ENCODE data around the gene ASZ1.
A peak's percentile ranks its signal among the peaks of the same experiment; 100 is the strongest.

ASZ1 gene

DNA sequence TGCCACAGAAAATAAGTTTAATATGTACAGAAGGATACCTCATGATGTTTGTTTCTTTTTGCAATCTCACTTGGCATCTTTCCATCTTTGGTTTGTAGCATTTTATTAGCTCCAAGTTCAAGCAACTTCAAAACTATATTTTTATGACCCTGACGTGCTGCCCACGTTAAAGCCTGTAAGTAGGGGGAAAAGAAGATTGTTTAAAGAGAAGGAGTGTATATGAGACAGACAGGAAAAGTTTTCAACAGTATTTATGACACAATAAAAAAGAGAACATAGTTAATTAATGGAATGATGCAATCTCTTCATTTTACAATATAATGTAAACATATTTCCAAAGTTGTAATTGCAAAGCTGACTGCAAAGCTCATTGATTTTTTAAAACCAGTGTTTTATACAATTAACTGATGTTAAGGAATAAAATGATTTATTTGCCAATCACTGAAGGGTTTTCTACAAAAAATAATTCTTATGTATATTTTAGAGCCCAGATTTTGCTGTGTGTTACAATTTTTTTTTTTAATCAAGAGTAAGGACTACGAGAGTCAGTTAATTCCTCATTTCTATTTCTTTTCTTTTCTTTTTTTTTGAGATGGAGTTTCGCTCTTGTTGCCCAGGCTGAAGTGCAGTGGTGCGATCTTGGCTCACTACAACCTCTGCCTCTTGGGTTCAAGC, 42.5 kb downstream of the ASZ1 start (continued):
- peak; percentile 86 for TF ChIP-seq WT1 (tag by site-specific recombination; IDR thresholded peaks at IDR 0.05)
- peak; percentile 48; the same call in 1 of the 2 replicates for TF ChIP-seq ZNF629 (tag by site-specific recombination; IDR thresholded peaks at IDR 0.05)
- TF ChIP-seq, protein P1, sequence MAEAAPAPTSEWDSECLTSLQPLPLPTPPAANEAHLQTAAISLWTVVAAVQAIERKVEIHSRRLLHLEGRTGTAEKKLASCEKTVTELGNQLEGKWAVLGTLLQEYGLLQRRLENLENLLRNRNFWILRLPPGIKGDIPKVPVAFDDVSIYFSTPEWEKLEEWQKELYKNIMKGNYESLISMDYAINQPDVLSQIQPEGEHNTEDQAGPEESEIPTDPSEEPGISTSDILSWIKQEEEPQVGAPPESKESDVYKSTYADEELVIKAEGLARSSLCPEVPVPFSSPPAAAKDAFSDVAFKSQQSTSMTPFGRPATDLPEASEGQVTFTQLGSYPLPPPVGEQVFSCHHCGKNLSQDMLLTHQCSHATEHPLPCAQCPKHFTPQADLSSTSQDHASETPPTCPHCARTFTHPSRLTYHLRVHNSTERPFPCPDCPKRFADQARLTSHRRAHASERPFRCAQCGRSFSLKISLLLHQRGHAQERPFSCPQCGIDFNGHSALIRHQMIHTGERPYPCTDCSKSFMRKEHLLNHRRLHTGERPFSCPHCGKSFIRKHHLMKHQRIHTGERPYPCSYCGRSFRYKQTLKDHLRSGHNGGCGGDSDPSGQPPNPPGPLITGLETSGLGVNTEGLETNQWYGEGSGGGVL (tag by site-specific recombination; IDR thresholded peaks at IDR 0.05), result peak; percentile 15; the same call in 1 of the 2 replicates
- TF ChIP-seq HOXA7 (CRISPR knock-in tag; IDR thresholded peaks at IDR 0.05; ENCODE audit: borderline replicate concordance), result no peak
- TF ChIP-seq, protein P2, sequence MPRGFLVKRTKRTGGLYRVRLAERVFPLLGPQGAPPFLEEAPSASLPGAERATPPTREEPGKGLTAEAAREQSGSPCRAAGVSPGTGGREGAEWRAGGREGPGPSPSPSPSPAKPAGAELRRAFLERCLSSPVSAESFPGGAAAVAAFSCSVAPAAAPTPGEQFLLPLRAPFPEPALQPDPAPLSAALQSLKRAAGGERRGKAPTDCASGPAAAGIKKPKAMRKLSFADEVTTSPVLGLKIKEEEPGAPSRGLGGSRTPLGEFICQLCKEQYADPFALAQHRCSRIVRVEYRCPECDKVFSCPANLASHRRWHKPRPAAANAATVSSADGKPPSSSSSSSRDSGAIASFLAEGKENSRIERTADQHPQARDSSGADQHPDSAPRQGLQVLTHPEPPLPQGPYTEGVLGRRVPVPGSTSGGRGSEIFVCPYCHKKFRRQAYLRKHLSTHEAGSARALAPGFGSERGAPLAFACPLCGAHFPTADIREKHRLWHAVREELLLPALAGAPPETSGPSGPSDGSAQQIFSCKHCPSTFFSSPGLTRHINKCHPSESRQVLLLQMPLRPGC (tag by site-specific recombination; IDR thresholded peaks at IDR 0.05), result no peak
- TF ChIP-seq ZNF843 (tag by site-specific recombination; IDR thresholded peaks at IDR 0.05), result peak; percentile 81
- TF ChIP-seq, protein P3, sequence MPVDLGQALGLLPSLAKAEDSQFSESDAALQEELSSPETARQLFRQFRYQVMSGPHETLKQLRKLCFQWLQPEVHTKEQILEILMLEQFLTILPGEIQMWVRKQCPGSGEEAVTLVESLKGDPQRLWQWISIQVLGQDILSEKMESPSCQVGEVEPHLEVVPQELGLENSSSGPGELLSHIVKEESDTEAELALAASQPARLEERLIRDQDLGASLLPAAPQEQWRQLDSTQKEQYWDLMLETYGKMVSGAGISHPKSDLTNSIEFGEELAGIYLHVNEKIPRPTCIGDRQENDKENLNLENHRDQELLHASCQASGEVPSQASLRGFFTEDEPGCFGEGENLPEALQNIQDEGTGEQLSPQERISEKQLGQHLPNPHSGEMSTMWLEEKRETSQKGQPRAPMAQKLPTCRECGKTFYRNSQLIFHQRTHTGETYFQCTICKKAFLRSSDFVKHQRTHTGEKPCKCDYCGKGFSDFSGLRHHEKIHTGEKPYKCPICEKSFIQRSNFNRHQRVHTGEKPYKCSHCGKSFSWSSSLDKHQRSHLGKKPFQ (tag by site-specific recombination; IDR thresholded peaks at IDR 0.05), result peak; percentile 31; the same call in 1 of the 2 replicates
- TF ChIP-seq BCL11B (tag by site-specific recombination; IDR thresholded peaks at IDR 0.05; ENCODE audit: low read depth), result peak; percentile 35; the same call in 1 of the 2 replicates
- TF ChIP-seq ZBTB8A (tag by site-specific recombination; IDR thresholded peaks at IDR 0.05), result 0 out of 2 replicates have a peak, but pooled peaks have one; percentile 13
- 0 out of 2 replicates have a peak, but pooled peaks have one; percentile 33 for TF ChIP-seq ZEB2 (tag by site-specific recombination; IDR thresholded peaks at IDR 0.05)
- TF ChIP-seq, protein P4, sequence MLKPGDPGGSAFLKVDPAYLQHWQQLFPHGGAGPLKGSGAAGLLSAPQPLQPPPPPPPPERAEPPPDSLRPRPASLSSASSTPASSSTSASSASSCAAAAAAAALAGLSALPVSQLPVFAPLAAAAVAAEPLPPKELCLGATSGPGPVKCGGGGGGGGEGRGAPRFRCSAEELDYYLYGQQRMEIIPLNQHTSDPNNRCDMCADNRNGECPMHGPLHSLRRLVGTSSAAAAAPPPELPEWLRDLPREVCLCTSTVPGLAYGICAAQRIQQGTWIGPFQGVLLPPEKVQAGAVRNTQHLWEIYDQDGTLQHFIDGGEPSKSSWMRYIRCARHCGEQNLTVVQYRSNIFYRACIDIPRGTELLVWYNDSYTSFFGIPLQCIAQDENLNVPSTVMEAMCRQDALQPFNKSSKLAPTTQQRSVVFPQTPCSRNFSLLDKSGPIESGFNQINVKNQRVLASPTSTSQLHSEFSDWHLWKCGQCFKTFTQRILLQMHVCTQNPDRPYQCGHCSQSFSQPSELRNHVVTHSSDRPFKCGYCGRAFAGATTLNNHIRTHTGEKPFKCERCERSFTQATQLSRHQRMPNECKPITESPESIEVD (tag by site-specific recombination; IDR thresholded peaks at IDR 0.05), result peak; percentile 94
- TF ChIP-seq, protein P5, sequence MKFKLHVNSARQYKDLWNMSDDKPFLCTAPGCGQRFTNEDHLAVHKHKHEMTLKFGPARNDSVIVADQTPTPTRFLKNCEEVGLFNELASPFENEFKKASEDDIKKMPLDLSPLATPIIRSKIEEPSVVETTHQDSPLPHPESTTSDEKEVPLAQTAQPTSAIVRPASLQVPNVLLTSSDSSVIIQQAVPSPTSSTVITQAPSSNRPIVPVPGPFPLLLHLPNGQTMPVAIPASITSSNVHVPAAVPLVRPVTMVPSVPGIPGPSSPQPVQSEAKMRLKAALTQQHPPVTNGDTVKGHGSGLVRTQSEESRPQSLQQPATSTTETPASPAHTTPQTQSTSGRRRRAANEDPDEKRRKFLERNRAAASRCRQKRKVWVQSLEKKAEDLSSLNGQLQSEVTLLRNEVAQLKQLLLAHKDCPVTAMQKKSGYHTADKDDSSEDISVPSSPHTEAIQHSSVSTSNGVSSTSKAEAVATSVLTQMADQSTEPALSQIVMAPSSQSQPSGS (tag by site-specific recombination; IDR thresholded peaks at IDR 0.05; ENCODE audit: low read depth), result peak; percentile 71
- 0 out of 2 replicates have a peak, but pooled peaks have one; percentile 58 for TF ChIP-seq HOXD13 (CRISPR knock-in tag; IDR thresholded peaks at IDR 0.05; ENCODE audit: borderline replicate concordance)
- TF ChIP-seq SP7 (tag by site-specific recombination; IDR thresholded peaks at IDR 0.05), result peak; percentile 61; the same call in 1 of the 2 replicates
- TF ChIP-seq ZBTB48 (tag by site-specific recombination; IDR thresholded peaks at IDR 0.05), result no peak

DNA sequence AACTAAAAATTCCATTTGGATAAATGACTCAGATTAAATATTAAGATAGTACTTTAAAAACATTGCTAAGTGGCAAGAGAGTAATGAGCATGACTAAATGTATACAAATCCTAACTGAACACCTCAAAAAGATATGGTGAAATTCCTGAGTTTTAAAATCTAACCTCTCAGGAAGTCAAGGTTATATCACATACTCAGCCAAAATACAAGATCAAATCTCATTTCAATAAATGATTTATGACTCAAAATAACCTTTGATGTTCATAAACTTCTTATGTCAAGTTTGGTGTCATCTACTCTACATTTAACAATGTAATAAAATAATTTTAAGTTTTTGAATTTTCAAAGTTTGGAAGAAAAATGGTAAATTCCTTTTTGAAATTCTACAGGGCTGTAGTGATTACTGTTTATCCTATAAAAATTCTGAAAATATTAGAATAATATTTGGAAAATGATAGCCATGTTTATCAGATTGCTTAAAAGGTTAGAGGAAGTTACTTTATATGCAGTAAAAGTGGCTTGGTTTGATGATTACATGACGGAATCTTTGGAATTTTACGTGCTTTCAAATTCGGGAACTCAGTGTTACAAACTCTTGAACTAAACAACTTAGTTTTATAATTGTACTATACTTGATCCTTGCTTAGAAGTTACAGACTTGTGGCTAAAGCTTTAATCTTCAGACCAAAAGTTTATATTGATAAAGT, 43.7 kb downstream of the ASZ1 start:
- CTCF ChIA-PET, result interaction anchor here (1.3 to 3.2 kb wide), 2 partner anchors 171 to 395 kb away, joined by 4 to 19 read pairs; no protein-coding TSS in a partner anchor
- H3K9me3 ChIP-seq (ENCODE audit: control insufficient read depth, insufficient read depth, low read depth, low read length), result no peaks in the 10 kb centered on the region
- no peak overlapping the region for H3K27ac ChIP-seq (ENCODE audit: extremely low read depth, low read depth, low read length)
- no peaks in the 10 kb centered on the region for H3K36me3 ChIP-seq (ENCODE audit: control insufficient read depth in 2 of 2, insufficient read depth in 1 of 2, low read length in 2 of 2)
- POLR2A ChIA-PET, result no interaction called here
- no peak overlapping the region for H3K4me3 ChIP-seq (ENCODE audit: low read depth, low read length)
- TF ChIP-seq IKZF3 (tag by site-specific recombination; IDR thresholded peaks at IDR 0.05) (peak; percentile 53; the same call in 1 of the 2 replicates), ZNF629 (tag by site-specific recombination; IDR thresholded peaks at IDR 0.05) (no peak), ZNF555 (tag by site-specific recombination; conservative IDR thresholded peaks at IDR 0.05) (no peak)
- TF ChIP-seq, protein P4 (tag by site-specific recombination; IDR thresholded peaks at IDR 0.05), result peak; percentile 29
- TF ChIP-seq, protein P6, sequence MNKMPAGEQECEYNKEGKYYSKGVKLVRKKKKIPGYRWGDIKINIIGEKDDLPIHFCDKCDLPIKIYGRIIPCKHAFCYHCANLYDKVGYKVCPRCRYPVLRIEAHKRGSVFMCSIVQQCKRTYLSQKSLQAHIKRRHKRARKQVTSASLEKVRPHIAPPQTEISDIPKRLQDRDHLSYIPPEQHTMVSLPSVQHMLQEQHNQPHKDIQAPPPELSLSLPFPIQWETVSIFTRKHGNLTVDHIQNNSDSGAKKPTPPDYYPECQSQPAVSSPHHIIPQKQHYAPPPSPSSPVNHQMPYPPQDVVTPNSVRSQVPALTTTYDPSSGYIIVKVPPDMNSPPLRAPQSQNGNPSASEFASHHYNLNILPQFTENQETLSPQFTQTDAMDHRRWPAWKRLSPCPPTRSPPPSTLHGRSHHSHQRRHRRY (tag by site-specific recombination; IDR thresholded peaks at IDR 0.05), result no peak
- H3K4me1 ChIP-seq (ENCODE audit: control insufficient read depth, insufficient read depth, low read length), result peaks cover 7% of the 10 kb centered on the region; the same call in 1 of the 2 replicates
